Thyroid gland (tissue), 4 donors: ENCODE results near the gene CDH9.

Experiments
- CTCF ChIP-seq, 6 experiments: fragments of 200-600 bp in 3 of 6; fragments of 450-650 bp in 3 of 6; sonication (generic) in 3 of 6; IDR thresholded peaks; one replicate each; pipeline ENCODE4 v1.5.1; 2016 to 2019; ENCODE audit warnings: antibody characterized with exemption in 6 of 6, mild to moderate bottlenecking in 2 of 6, inconsistent platforms in 1 of 6, moderate library complexity in 1 of 6
- POLR2A ChIP-seq, 2 donors: fragments of 450-650 bp; IDR thresholded peaks; one replicate each; pipeline ENCODE4 v1.6.1; 2017; ENCODE audit warnings: antibody characterized with exemption in 2 of 2, mild to moderate bottlenecking in 2 of 2, moderate library complexity in 1 of 2

DNA sequence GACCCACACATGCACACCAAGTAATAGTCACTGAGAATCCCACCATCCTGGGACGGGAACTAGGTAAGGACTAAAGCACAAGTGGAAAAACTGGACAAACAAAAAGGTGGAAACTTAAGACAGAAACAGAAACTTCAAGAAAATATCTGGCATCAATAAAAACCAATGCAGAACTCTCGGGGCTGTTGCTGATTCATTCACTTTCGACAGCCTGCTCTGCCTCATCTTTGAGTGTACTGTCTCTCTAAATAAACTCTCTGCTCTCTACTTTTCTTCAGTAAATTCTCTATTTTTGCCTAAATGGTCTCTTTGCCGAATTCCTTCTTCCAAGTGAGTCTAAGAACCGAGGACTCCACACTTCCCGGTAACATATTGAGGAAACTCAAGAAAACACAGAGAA is 116.9 kb downstream of the CDH9 start:
- TF ChIP-seq CTCF (IDR thresholded peaks at IDR 0.05) (no peak), POLR2A (IDR thresholded peaks at IDR 0.05) (no peak)
